Ovary (tissue), 9 donors: ENCODE data around the gene ZC3H8. TPM values are rescaled to one million over a fixed set of nuclear protein-coding genes. Genes with fewer than 3 reads are reported as not detected.

ENCODE experiments used
- DNase-seq, 5 donors: peaks; one replicate each; pipeline ENCODE4 v3.0.0-alpha.2; 2019 to 2020
- H3K27ac ChIP-seq, 2 donors: fragments of 200-600 bp; one replicate each; pipeline versions ENCODE4 v1.5.1 to v1.8.0; 2019 to 2022
- H3K27me3 ChIP-seq: fragments of 200-600 bp; one replicate; pipeline ENCODE4 v1.8.0; 2022
- H3K36me3 ChIP-seq: fragments of 200-600 bp; sonication (generic); one replicate; pipeline ENCODE4 v1.5.1; 2019
- H3K4me1 ChIP-seq: one replicate; pipeline ENCODE4 v1.8.1; 2013; ENCODE audit warnings: mild to moderate bottlenecking, moderate library complexity; ENCODE audit not compliant: insufficient read depth
- H3K4me3 ChIP-seq: fragments of 200-600 bp; sonication (generic); one replicate; pipeline ENCODE4 v1.5.1; 2017
- H3K9me3 ChIP-seq, 2 donors: fragments of 200-600 bp in 1 of 2; sonication (generic) in 1 of 2; one replicate each; pipeline versions ENCODE4 v1.5.1 to v1.8.1; 2013 to 2019; ENCODE audit warnings: mild to moderate bottlenecking in 1 of 2, moderate library complexity in 1 of 2
- EP300 ChIP-seq: sonication (generic); formaldehyde crosslinking; IDR thresholded peaks from one replicate; pipeline ENCODE4 v1.6.1; 2017; ENCODE audit warnings: antibody characterized with exemption
- POLR2A ChIP-seq: fragments of 450-650 bp; IDR thresholded peaks from one replicate; pipeline ENCODE4 v1.6.1; 2017; ENCODE audit warnings: antibody characterized with exemption, mild to moderate bottlenecking, moderate library complexity
- WGBS, 3 donors: extraction: QIAGEN DNeasy Blood & Tissue Kit in 1 of 3; methylation state at CpG; one replicate each; pipeline versions ENCODE4 v1.1.5 to v1.1.7; 2013 to 2017; 5-methylcytosine and 5-hydroxymethylcytosine counted together
- intact Hi-C, 4 donors: fragments of 100-400 bp; cut with DNase I; formaldehyde crosslinking; loops; one replicate each; pipeline versions ENCODE4 v1.11.0 to v1.15.1; 2022 to 2023
- polyA plus RNA-seq, 2 donors: library from polyadenylated mRNA; stranded (reverse); fragments of 200-250 nt in 1 of 2; fragments of 350-450 nt in 1 of 2; fragmentation: Illumina TruSeq in 1 of 2; extraction: RNeasy Lipid Tissue Mini Kit (QIAGEN cat#74804) in 1 of 2; gene quantifications; one replicate each; pipeline ENCODE4 v1.2.3, GENCODE V29; 2013 to 2014
- total RNA-seq, 7 donors: library from RNA; depleted of rRNA in 2 of 7; stranded (reverse); fragments of >200 nt in 2 of 7; fragmentation: NEBNext Ultra II Directional in 3 of 7; extraction: Animal tissue kit (Norgen Biotek cat#: 25700) in 3 of 7; gene quantifications; one replicate each; pipeline versions ENCODE4 v1.1.0 to v1.2.4, GENCODE V29; 2016 to 2023
- TF ChIP-seq, protein P1 (sequence below), 3 donors: fragments of 450-650 bp in 2 of 3; fragments of 200-600 bp in 1 of 3; IDR thresholded peaks; one replicate each; pipeline versions ENCODE4 v1.5.1 to v1.8.0; 2016 to 2022; ENCODE audit warnings: antibody characterized with exemption in 3 of 3, mild to moderate bottlenecking in 1 of 3
- donor health status: DM: no; HTN: no; CAD: no; lungs with moderate emphysema.
- donor health status: DM: no; HTN: no; CAD: no.
- donor health status: Bipolar disorder and iron deficiency.
- donor health status: DM: yes; HTN: yes; CAD: no.
- donor health status: DM: no; HTN: no; CAD: no.
- donor health status: DM: yes; HTN: yes; CAD: no.

Gene ZC3H8
- total and polyA plus RNA-seq, 9 donors, result 4.9 to 36.2 (median 10.9) TPM

DNA sequence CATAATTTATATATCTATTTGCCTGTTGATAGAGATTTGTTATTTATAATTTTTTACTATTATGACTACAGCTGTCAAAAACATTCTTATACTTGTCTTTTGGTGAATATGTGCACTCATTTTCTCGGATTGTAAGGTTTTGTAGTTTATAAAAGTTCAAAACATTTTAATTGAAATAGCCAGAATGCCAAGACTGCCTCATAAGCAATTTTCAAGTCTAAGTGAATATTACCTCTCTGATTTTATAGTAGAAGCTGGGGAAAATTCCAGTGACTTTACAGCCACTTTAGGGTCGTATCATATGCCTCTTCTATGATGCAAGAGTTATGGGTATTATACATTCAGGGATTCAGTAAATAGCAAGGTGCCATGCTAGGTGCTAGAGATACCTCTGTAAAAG lies 41.6 kb upstream of the ZC3H8 start:
- no peaks in the 10 kb centered on the region for H3K36me3 ChIP-seq
- DNase-seq, result no peak
- 53 to 76% (median 64%) methylated on average over 2 of the region's 2 CpGs for WGBS, 3 donors
- H3K27me3 ChIP-seq, result no peaks in the 10 kb centered on the region
- intact Hi-C loops, result no loop called here
- H3K9me3 ChIP-seq, result no peaks in the 10 kb centered on the region
- peaks cover 3% of the 10 kb centered on the region for H3K4me1 ChIP-seq
- H3K4me3 ChIP-seq, result no peak overlapping the region
- TF ChIP-seq, protein P1, sequence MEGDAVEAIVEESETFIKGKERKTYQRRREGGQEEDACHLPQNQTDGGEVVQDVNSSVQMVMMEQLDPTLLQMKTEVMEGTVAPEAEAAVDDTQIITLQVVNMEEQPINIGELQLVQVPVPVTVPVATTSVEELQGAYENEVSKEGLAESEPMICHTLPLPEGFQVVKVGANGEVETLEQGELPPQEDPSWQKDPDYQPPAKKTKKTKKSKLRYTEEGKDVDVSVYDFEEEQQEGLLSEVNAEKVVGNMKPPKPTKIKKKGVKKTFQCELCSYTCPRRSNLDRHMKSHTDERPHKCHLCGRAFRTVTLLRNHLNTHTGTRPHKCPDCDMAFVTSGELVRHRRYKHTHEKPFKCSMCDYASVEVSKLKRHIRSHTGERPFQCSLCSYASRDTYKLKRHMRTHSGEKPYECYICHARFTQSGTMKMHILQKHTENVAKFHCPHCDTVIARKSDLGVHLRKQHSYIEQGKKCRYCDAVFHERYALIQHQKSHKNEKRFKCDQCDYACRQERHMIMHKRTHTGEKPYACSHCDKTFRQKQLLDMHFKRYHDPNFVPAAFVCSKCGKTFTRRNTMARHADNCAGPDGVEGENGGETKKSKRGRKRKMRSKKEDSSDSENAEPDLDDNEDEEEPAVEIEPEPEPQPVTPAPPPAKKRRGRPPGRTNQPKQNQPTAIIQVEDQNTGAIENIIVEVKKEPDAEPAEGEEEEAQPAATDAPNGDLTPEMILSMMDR (IDR thresholded peaks at IDR 0.05), result no peak
- TF ChIP-seq POLR2A (no peak), EP300 (no peak)
- no peak overlapping the region for H3K27ac ChIP-seq

DNA sequence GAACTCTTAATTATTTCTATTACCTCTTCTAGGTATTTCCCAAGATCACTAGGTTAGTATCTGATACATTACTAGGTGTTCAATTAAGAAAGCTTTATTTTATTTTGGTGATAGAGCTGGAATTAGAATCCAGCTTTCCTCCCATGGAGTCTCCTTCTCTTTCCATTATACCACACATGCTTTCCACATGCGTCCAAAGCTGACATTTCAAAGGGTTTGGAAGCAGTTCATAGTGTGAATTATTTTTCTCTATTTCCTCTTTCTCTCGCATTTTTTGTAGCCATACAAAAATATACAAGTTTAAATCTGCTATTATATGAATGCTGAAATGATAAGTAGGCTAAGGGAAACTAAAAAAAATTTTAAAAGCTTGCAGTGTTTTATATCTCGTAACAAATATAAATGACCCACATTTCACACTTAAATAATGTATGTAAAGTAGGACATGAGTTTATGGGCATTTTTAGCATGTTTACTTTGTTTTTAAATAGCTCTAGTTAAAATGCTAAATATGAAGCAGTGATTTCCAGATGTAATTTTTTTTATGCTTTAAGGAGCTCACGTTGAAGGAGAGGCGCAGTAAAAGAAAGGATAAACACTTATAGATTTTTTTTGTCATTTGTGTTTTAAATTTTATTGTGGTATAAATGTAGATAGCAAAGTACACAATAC lies 40.7 kb upstream of the ZC3H8 start:
- no peak for DNase-seq
- H3K36me3 ChIP-seq, result no peaks in the 10 kb centered on the region
- H3K27ac ChIP-seq, result no peak overlapping the region
- H3K4me1 ChIP-seq, result peaks cover 3% of the 10 kb centered on the region
- no peaks in the 10 kb centered on the region for H3K9me3 ChIP-seq
- intact Hi-C loops, result no loop called here
- H3K27me3 ChIP-seq, result no peaks in the 10 kb centered on the region
- 48 to 49% (median 49%) methylated on average over 5 of the region's 5 CpGs for WGBS, 3 donors
- TF ChIP-seq POLR2A (no peak), EP300 (no peak)
- TF ChIP-seq, protein P1 (IDR thresholded peaks at IDR 0.05), result no peak
- H3K4me3 ChIP-seq, result no peak overlapping the region

DNA sequence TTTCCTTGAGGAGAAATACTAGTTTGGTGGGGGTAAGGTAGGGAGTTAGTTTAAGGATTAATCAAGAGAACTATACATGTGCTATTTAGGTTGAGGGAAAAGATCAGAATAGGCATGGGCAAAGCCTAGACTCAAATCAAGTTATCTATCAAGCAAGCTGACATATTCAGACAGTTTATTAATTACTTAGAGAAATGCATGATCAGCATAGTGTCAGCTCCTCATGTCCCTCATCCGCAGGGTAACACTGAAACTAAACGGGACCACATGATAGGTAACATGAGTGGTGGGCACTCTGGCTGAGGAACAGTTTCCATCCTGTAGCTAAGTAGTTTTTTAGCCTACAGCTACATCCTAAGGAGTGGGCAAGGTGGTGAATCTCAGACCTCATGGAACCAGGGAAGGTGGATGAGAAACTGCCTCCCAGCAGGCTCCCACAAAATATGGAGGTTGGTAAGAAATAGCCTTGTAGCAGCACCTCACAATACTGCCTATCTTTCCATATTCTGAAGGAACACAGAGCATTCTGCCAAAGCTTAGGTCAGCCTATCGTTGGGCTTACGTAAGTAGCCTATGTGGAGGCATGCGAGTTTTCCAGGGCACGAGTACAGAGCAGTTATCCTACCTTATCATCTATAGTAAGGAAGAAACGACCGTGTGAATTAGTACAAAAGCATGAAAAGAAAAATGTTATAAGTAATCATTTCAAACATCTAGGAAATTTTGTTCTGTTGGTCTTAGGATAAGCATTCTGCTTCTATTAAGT lies 39.0 kb upstream of the ZC3H8 start:
- DNase-seq, result no peak
- WGBS, 3 donors, result 88 to 93% (median 93%) methylated on average over 8 of the region's 8 CpGs

DNA sequence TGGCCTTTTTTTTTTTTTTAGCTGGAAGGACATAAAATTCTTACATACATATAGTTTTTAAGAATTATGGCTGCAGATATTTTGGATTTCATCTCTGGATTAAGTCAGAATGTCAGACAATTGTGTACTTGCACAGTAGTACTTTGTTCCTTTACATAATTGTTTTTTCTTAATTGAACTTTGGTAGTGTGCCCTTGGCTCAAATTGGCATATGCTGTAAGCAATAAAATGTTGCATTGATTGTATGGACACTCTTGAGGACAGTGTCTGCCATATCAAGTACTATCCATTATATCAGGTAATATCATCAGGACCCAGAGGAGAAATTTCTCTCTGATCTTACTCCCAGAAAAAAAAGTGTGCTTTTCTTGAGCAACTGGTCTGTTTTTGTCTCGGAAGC lies 35.8 kb upstream of the ZC3H8 start:
- 29 to 60% (median 54%) methylated on average over 1 of the region's 1 CpG for WGBS, 3 donors

More for the DNA sequence above, 39.0 kb upstream of the ZC3H8 start:
- intact Hi-C loops, result no loop called here
- Histone ChIP-seq H3K27ac (no peak overlapping the region), H3K36me3 (no peaks in the 10 kb centered on the region), H3K9me3 (no peaks in the 10 kb centered on the region), H3K4me1 (peaks cover 3% of the 10 kb centered on the region), H3K4me3 (no peak overlapping the region), H3K27me3 (no peaks in the 10 kb centered on the region)
- TF ChIP-seq, protein P1 (IDR thresholded peaks at IDR 0.05), result no peak
- TF ChIP-seq POLR2A (no peak), EP300 (no peak)

More for the DNA sequence above, 35.8 kb upstream of the ZC3H8 start:
- Histone ChIP-seq H3K9me3 (no peaks in the 10 kb centered on the region), H3K4me1 (peaks cover 3% of the 10 kb centered on the region), H3K4me3 (no peak overlapping the region), H3K27me3 (no peaks in the 10 kb centered on the region), H3K27ac (no peak overlapping the region), H3K36me3 (no peaks in the 10 kb centered on the region)
- DNase-seq, result no peak
- TF ChIP-seq, protein P1 (IDR thresholded peaks at IDR 0.05), result no peak
- no peak for TF ChIP-seq EP300
- no peak for TF ChIP-seq POLR2A
- intact Hi-C loops, result no loop called here
